Measurements from ENCODE around the gene SAP30BP.

DNA sequence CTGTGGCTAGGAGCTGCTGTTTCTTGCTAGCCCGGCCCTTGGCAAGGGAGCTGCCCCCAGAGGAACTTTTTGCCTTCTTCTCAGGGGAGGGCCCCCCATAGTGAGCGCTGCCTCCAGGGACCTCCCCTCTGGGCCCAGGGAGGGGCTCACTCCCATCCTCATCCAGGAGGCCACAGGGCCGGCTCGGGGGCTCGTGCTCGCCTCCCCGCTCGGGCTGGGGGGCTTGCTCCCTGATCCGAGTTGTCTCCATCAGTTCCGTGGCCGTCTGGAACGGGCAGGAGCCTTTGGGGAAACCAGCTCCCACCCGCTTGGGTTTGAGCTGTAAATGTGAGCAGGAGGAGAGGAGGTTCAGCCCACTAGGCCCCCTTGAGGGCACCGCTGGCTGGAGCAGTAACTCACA is 38.0 kb upstream of the SAP30BP start:
- TF ChIP-seq CTCF (IDR thresholded peaks at IDR 0.05) (no peak), PHF8 (IDR thresholded peaks at IDR 0.05; ENCODE audit: borderline replicate concordance, low read depth) (no peak), POLR2A (IDR thresholded peaks at IDR 0.05; ENCODE audit: low read length) (no peak), CBX2 (IDR thresholded peaks at IDR 0.05; ENCODE audit: borderline replicate concordance, low read depth) (no peak), USF2 (IDR thresholded peaks at IDR 0.05) (no peak), SMC3 (IDR thresholded peaks at IDR 0.05) (no peak), KDM5A (IDR thresholded peaks at IDR 0.05) (no peak), EP300 (IDR thresholded peaks at IDR 0.05) (no peak), MAFK (IDR thresholded peaks at IDR 0.05; ENCODE audit: partially characterized antibody) (no peak), PBX3 (IDR thresholded peaks at IDR 0.05) (no peak)
- TF ChIP-seq, protein P1, sequence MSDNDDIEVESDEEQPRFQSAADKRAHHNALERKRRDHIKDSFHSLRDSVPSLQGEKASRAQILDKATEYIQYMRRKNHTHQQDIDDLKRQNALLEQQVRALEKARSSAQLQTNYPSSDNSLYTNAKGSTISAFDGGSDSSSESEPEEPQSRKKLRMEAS (IDR thresholded peaks at IDR 0.05) = no peak

Data from A549 (cell line).